GM12878 (cell line): Measurements from ENCODE around the gene PCSK2. TPM values are rescaled to one million over a fixed set of nuclear protein-coding genes. Genes with fewer than 3 reads are reported as not detected.

Experiments
- CBX5 ChIP-seq: sonication (generic); IDR thresholded peaks from 2 replicates; pipeline ENCODE4 v1.6.1; 2016; ENCODE audit warnings: low read depth, moderate library complexity, mild to moderate bottlenecking, inconsistent platforms
- IRF4 ChIP-seq: IDR thresholded peaks from 2 replicates; pipeline ENCODE4 v1.6.1; 2011; ENCODE audit warnings: low read depth, low read length
- IRF5 ChIP-seq: fragments of 450-650 bp; IDR thresholded peaks from 2 replicates; pipeline ENCODE4 v1.6.1; 2017; ENCODE audit warnings: borderline replicate concordance
- ZBTB40 ChIP-seq: fragments of 450-650 bp; IDR thresholded peaks from 2 replicates; pipeline ENCODE4 v1.6.1; 2016; ENCODE audit warnings: mild to moderate bottlenecking, moderate library complexity, borderline replicate concordance
- polyA plus RNA-seq, 11 experiments: library from polyadenylated mRNA; depleted of rRNA in 4 of 11; unstranded in 6 of 11; stranded (reverse) in 5 of 11; fragments of >200 nt; fragmentation: Nextera tagmentation in 4 of 11; fragmentation: Illumina TruSeq in 1 of 11; extraction: Ambion mirVana in 4 of 11; extraction: Trizol in 1 of 11; gene quantifications; 1 replicate in 1 of 11; 2 replicates in 10 of 11; pipeline versions ENCODE4 v1.2.1 to v1.2.3, GENCODE V29; 2011 to 2016; ENCODE audit warnings: inconsistent platforms in 2 of 11, missing spikeins in 2 of 11, low read depth in 1 of 11
- total RNA-seq, 4 experiments: library from RNA; depleted of rRNA in 3 of 4; stranded (reverse); fragments of >200 nt in 3 of 4; fragmentation: Illumina TruSeq in 1 of 4; extraction: Trizol in 1 of 4; gene quantifications; 2 replicates each; pipeline versions ENCODE4 v1.2.1 to v1.2.3, GENCODE V29; 2013 to 2021

PCSK2 gene
- total and polyA plus RNA-seq, 10 of the 15 experiments (the other 5 are each of a cell fraction or from before 2014, with no cell fraction given): not detected

- TF ChIP-seq ZBTB40: no peak
- no peak for TF ChIP-seq IRF4
- no peak for TF ChIP-seq CBX5
- no peak for TF ChIP-seq IRF5
Observed at GRCh38 chr20:17315407-17316231, 88.8 kb downstream of the PCSK2 start (continued).
